Measurements from ENCODE around the gene SYNRG.
A peak's percentile ranks its signal among the peaks of the same experiment; 100 is the strongest.

SYNRG gene

GRCh38 chr17:37541880-37542660, 67.1 kb downstream of the SYNRG start:
- Mint-ChIP-seq H3K9me3 (no peaks in the 10 kb centered on the region), H3K4me1 (ENCODE audit: low read depth) (peaks cover 25% of the 10 kb centered on the region), H3K4me3 (no peak overlapping the region), H3K27ac (peak overlapping the region; percentile 90), H3K36me3 (ENCODE audit: low read depth) (peaks cover 81% of the 10 kb centered on the region), H3K27me3 (no peaks in the 10 kb centered on the region)
- no peak for DNase-seq

DNA sequence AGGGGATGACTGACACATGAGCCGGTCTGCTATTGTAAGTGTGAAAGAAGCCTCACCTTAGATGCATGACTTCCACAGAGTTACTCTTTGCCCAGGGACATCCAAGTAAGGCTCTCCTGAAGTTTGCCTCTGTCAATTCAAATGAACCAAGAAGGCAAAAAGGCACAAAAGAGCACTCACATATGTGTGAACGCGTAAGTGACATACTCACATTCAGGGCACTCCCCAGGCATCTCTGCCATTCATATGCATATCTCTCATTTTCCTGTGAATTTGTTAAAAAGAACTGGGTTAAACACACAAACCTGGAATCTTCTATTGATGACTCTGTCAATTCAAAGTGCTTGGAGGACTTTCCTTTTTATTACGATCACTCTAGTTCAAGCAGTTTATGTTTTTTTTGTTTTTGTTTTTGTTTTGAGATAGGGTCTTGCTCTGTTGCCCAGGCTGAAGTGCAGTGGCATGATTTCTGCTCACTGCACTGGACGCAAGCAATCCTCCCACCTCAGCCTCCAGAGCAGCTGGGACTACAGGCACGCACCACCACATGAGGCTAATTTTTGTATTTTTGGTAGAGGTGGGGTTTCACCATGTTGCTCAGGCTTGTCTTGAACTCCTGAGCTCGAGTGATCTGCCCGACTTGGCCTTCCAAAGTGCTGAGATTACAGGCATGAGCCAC, 70.1 kb downstream of the SYNRG start:
- Mint-ChIP-seq H3K4me3 (no peak overlapping the region), H3K27me3 (no peaks in the 10 kb centered on the region), H3K27ac (peak overlapping the region; percentile 42), H3K36me3 (ENCODE audit: low read depth) (peaks cover 92% of the 10 kb centered on the region), H3K4me1 (ENCODE audit: low read depth) (peaks cover 13% of the 10 kb centered on the region), H3K9me3 (no peaks in the 10 kb centered on the region)
- no peak for DNase-seq

GRCh38 chr17:37535906-37536305, 73.3 kb downstream of the SYNRG start:
- no peak for DNase-seq
- Mint-ChIP-seq H3K4me1 (ENCODE audit: low read depth) (no peaks in the 10 kb centered on the region), H3K27ac (no peak overlapping the region), H3K36me3 (ENCODE audit: low read depth) (peaks cover 83% of the 10 kb centered on the region), H3K27me3 (no peaks in the 10 kb centered on the region), H3K9me3 (no peaks in the 10 kb centered on the region), H3K4me3 (no peak overlapping the region)

DNA sequence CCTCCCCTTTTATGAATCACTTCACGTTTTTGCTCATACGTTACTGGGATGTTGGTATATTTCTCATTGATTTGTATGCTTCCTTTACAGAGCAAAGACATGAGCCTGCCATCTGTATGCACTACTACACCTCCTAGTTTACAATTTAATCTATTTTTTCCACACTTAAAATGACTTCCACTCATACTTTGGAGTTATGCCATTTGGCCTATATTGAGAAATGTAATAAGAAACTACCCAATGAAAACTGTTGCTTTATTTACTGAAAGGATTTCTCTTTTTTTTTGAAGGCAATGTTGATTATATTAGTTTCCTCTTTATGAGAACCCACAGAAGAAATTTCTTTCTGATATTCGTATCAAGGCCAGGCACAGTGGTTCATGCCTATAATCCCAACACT, 76.5 kb downstream of the SYNRG start:
- Mint-ChIP-seq H3K36me3 (ENCODE audit: low read depth) (peaks cover 79% of the 10 kb centered on the region), H3K9me3 (no peaks in the 10 kb centered on the region), H3K4me3 (no peak overlapping the region), H3K4me1 (ENCODE audit: low read depth) (no peaks in the 10 kb centered on the region), H3K27me3 (no peaks in the 10 kb centered on the region), H3K27ac (peak overlapping the region; percentile 39)
- DNase-seq = no peak

- no peak for DNase-seq
- no peak overlapping the region for H3K4me3 Mint-ChIP-seq
- no peaks in the 10 kb centered on the region for H3K27me3 Mint-ChIP-seq
- H3K36me3 Mint-ChIP-seq (ENCODE audit: low read depth) = peaks cover 72% of the 10 kb centered on the region
- no peaks in the 10 kb centered on the region for H3K9me3 Mint-ChIP-seq
- H3K27ac Mint-ChIP-seq = peak overlapping the region; percentile 70
- H3K4me1 Mint-ChIP-seq (ENCODE audit: low read depth) = no peaks in the 10 kb centered on the region
These were observed 78.8 kb downstream of the SYNRG start for GRCh38 chr17:37530420-37530819.

DNA sequence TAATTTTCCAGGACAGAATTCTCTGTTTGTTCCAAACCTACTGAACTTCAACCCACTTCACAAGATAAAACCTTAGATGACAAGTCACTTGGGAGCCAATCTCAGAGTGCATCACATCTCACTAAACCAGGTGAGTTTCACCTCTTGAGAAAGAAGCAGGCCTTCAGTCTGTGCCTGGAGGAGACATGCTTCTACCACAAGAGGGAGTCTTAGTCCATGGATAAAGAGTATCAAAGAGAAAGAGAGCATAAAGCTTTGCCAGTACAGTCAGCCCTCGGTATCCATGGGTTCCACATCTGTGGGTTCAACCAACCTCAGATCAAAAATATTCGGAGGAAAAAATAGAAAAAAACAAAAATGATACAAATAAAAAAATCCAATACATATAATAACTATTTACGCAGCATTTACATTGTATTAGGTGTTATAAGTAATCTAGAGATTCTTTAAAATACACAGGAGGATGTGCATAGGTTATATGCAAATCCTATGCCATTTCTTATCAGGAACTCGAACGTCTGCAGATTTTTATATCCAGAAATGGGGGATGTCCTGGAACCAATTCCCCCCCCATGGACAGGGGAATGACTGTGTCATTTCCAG, 81.9 kb downstream of the SYNRG start:
- Mint-ChIP-seq H3K36me3 (ENCODE audit: low read depth) (peaks cover 72% of the 10 kb centered on the region), H3K4me1 (ENCODE audit: low read depth) (peaks cover 12% of the 10 kb centered on the region), H3K9me3 (no peaks in the 10 kb centered on the region), H3K27ac (peak overlapping the region; percentile 22), H3K27me3 (no peaks in the 10 kb centered on the region), H3K4me3 (no peak overlapping the region)
- no peak for DNase-seq

DNA sequence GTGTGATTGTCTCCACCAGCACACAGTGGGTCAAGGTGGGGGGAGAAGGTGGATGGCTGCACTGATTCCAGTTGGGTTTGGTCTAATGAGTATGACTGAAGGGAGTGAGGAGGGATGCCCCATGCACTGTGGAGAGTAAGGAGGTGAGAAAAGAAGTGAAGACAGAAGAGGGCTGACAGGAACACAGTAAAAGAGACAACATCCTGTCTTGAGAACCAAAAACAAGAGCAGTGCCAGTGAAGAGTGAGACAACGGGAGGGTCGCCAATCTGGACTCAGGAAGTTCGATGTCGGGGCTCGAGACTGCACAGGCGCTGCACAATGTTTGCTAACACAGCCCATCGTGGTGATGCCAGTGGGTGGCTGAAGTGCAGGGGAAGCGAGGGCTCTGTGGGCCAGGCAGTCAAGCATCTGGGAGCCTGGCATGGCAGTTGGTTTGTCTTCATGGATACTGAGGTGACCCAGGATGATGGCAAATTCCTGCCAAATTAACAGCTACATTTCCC, 85.5 kb downstream of the SYNRG start:
- no peak for DNase-seq
- Mint-ChIP-seq H3K9me3 (no peaks in the 10 kb centered on the region), H3K4me1 (ENCODE audit: low read depth) (peaks cover 19% of the 10 kb centered on the region), H3K27ac (peak overlapping the region; percentile 66), H3K36me3 (ENCODE audit: low read depth) (peaks cover 67% of the 10 kb centered on the region), H3K4me3 (no peak overlapping the region), H3K27me3 (no peaks in the 10 kb centered on the region)

GRCh38 chr17:37521821-37522220, 87.4 kb downstream of the SYNRG start:
- H3K9me3 Mint-ChIP-seq = no peaks in the 10 kb centered on the region
- DNase-seq = no peak
- H3K27ac Mint-ChIP-seq = peak overlapping the region; percentile 66
- no peak overlapping the region for H3K4me3 Mint-ChIP-seq
- peaks cover 19% of the 10 kb centered on the region for H3K4me1 Mint-ChIP-seq (ENCODE audit: low read depth)
- H3K27me3 Mint-ChIP-seq = no peaks in the 10 kb centered on the region
- H3K36me3 Mint-ChIP-seq (ENCODE audit: low read depth) = peaks cover 74% of the 10 kb centered on the region

GRCh38 chr17:37520174-37520573, 89.0 kb downstream of the SYNRG start:
- Mint-ChIP-seq H3K27me3 (no peaks in the 10 kb centered on the region), H3K4me3 (no peak overlapping the region), H3K27ac (peak overlapping the region; percentile 79), H3K36me3 (ENCODE audit: low read depth) (peaks cover 75% of the 10 kb centered on the region), H3K9me3 (no peaks in the 10 kb centered on the region), H3K4me1 (ENCODE audit: low read depth) (peaks cover 19% of the 10 kb centered on the region)
- DNase-seq = no peak

- Mint-ChIP-seq H3K36me3 (ENCODE audit: low read depth) (peaks cover 77% of the 10 kb centered on the region), H3K27me3 (no peaks in the 10 kb centered on the region), H3K27ac (peak overlapping the region; percentile 79), H3K4me1 (ENCODE audit: low read depth) (peaks cover 14% of the 10 kb centered on the region), H3K4me3 (no peak overlapping the region), H3K9me3 (no peaks in the 10 kb centered on the region)
- DNase-seq = no peak
These were observed 89.8 kb downstream of the SYNRG start for GRCh38 chr17:37519251-37519985.

DNA sequence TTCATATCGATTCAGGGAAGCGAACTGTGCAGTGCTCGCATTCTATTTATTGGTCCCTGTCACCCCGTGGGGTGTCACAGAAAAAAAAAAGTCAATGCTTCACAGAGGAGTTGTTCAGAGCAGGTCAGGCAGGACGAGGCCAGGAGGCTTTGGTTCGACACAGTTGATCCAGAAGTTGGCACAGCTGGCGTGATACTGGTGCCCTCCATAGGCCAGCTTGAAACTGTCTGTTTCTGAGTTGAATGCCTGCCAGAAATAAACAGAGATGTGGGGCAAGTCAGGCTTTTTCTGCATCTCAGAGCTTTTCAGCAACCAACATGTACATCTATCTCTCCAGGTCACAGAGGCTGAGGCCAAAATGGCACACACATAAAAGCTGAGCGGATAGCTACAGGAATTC, 90.4 kb downstream of the SYNRG start:
- no peaks in the 10 kb centered on the region for H3K27me3 Mint-ChIP-seq
- peaks cover 75% of the 10 kb centered on the region for H3K36me3 Mint-ChIP-seq (ENCODE audit: low read depth)
- no peak overlapping the region for H3K4me3 Mint-ChIP-seq
- H3K9me3 Mint-ChIP-seq = no peaks in the 10 kb centered on the region
- H3K27ac Mint-ChIP-seq = peak overlapping the region; percentile 68
- no peak for DNase-seq
- H3K4me1 Mint-ChIP-seq (ENCODE audit: low read depth) = peaks cover 10% of the 10 kb centered on the region

- no peaks in the 10 kb centered on the region for H3K9me3 Mint-ChIP-seq
- H3K4me1 Mint-ChIP-seq (ENCODE audit: low read depth) = peaks cover 7% of the 10 kb centered on the region
- H3K27me3 Mint-ChIP-seq = no peaks in the 10 kb centered on the region
- H3K36me3 Mint-ChIP-seq (ENCODE audit: low read depth) = peaks cover 76% of the 10 kb centered on the region
- H3K27ac Mint-ChIP-seq = peak overlapping the region; percentile 0
- no peak overlapping the region for H3K4me3 Mint-ChIP-seq
- DNase-seq = no peak
These were observed 91.3 kb downstream of the SYNRG start for GRCh38 chr17:37517881-37518280.

DNA sequence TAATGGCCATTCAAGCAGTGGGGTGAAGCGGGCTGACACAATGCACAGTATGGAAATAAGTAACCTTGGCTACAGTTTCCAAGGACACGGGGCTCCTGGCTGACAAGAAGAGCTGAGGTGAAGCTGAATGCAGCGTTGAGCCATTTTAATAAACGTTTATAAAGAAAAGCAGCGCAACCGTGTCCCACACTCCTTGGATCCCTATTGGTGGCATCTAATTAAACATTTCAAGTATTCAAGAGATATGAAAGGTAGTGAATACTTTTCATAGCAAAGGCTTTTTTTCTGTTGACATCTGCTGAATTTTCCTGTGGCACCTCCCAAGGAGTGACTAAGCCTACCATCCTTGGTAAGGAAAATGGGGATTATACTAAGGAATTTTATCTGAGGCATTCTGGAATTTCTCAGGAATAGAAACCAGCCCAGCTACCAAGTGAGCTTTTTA, 93.1 kb downstream of the SYNRG start:
- Mint-ChIP-seq H3K36me3 (ENCODE audit: low read depth) (peaks cover 80% of the 10 kb centered on the region), H3K4me1 (ENCODE audit: low read depth) (peaks cover 11% of the 10 kb centered on the region), H3K27me3 (no peaks in the 10 kb centered on the region), H3K4me3 (no peak overlapping the region), H3K9me3 (no peaks in the 10 kb centered on the region), H3K27ac (peak overlapping the region; percentile 5)
- no peak for DNase-seq

DNA sequence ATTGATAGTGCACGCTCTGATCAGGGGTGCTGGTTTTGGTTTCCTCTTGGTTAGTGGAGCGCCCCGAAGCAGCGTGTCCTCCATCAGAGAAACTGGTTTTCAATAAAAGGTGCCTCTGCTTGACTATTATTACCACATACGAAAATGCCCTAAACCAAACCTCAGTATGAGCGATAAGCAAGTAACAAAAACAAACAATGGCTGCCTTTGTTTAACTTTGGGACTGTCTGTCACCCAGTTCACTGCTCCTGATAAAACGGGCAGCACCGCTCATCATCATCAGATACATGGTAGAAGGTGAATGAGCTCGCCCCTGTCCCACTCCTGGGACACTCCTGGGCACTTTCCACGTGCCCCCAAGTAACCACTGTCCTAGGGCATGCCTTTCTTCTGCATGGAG, 95.5 kb downstream of the SYNRG start:
- peak overlapping the region; percentile 37 for H3K27ac Mint-ChIP-seq
- H3K4me1 Mint-ChIP-seq (ENCODE audit: low read depth) = peaks cover 14% of the 10 kb centered on the region
- DNase-seq = no peak
- H3K4me3 Mint-ChIP-seq = no peak overlapping the region
- H3K27me3 Mint-ChIP-seq = no peaks in the 10 kb centered on the region
- no peaks in the 10 kb centered on the region for H3K9me3 Mint-ChIP-seq
- H3K36me3 Mint-ChIP-seq (ENCODE audit: low read depth) = peaks cover 64% of the 10 kb centered on the region
